ENCODE data around the gene NDUFB10. TPM values are rescaled to one million over a fixed set of nuclear protein-coding genes. Genes with fewer than 3 reads are reported as not detected.

The NDUFB10 gene
- total RNA-seq, 1 experiment from 2014 or later, result 287 TPM

DNA sequence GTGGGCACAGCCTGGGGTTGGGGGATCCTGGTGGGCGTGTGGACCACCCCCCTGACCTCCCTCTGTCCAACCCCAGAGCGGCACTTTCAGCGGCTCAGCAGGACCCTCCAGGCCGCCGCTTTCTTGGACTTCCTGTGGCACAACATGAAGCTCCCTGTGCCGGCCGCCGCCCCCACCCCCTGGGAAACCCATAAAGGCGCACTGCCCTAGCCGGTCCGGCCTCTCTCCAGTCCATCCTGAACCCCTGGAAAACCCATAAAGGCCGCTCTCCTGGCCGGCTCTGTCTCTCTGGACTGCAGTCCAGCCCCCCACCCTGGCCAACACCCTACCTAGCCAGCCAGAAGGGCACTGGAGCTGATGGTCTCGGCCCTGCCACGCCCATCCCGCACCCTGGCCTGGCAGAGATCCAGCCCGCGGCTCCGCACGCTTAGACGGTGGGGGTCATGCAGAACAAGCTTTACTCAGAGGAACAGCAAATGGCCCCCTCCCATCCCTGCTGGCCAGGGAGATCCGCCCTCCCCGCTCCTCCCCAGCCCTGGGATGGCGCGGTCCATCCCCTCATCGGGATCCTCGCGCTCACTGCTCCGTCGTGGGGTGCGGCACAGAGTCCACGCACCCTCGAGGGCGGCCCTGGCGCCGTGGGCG, 19.3 kb downstream of the NDUFB10 start:
- POLR2A ChIA-PET, result interaction anchor here (0.5 to 0.7 kb wide), 2 partner anchors 8 to 9 kb away, joined by 3 read pairs; no protein-coding TSS in a partner anchor
- H3K36me3 ChIP-seq (ENCODE audit: control insufficient read depth, insufficient read depth, low read length), result no peaks in the 10 kb centered on the region; the same call in 1 of the 2 replicates
- CTCF ChIA-PET, result no interaction called here

DNA sequence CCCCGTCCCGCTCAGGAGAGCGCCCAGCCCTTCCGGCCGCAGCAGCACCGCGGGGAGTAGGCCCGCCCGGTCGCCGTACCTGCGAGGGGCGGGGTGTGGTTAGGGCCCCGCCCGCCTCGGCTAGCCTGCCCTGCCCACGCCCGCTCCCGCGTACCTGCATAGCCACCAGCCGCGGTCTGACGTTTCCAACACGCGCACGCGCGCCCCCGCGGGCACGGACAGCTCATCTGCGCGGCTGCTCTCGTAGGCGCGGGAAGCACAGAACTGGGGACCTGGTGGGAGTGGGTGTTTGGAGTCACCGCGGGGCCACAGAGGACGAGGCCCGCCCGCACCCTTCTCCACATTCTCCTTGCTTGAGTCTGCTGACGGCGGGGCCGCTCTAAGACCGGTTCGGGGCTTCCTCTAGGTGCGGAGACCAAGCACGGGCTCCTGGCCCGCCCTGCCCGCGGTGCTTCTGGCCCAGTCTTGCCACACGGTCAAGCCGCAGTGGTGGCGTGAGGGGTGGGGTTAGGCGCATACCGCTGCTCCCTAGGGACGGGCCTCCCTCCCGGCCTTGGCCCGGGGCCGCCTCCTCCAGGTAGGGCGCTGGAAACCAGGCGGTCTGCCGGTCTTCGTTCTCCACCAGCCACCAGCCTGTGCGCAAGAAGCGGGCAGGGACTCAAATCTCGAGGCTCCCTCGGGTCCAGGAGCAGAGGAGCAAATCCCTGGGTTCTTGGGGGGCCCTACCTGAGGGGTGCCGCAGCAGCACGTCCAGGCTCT, 20.1 kb downstream of the NDUFB10 start:
- no peak overlapping the region for H3K27ac ChIP-seq (ENCODE audit: low read length)
- POLR2A ChIA-PET, result interaction anchor here (0.5 kb wide), 1 partner anchor 9 kb away, joined by 3 read pairs; no protein-coding TSS in a partner anchor
- intact Hi-C loops (cut with micrococcal nuclease; ENCODE audit: unreplicated experiment), result no loop called here
- H3K9me3 ChIP-seq (ENCODE audit: control insufficient read depth, insufficient read depth, low read depth, low read length), result no peaks in the 10 kb centered on the region
- ATAC-seq (peak; percentile 24), DNase-seq (ENCODE audit: low read depth, low spot score) (no peak)
- H3K4me3 ChIP-seq (ENCODE audit: low read depth in 2 of 2, low read length in 2 of 2), result peak overlapping the region; percentile 4 to 11; a peak in 2 of 4 replicates
- H3K27me3 ChIP-seq (ENCODE audit: control insufficient read depth, insufficient read depth, low read length), result no peaks in the 10 kb centered on the region
- H3K4me1 ChIP-seq (ENCODE audit: control insufficient read depth, insufficient read depth, low read length), result peaks cover 36% of the 10 kb centered on the region
- in situ Hi-C loops (cut with HindIII; ENCODE audit: low pct_unique_long_range_greater_than_20kb, low sequenced_read_pairs), result no loop called here
- TF ChIP-seq POLR2AphosphoS5 (IDR thresholded peaks at IDR 0.05; ENCODE audit: low read depth, low read length), result peak; percentile 41; the same call in 1 of the 2 replicates
- TF ChIP-seq TCF7L2 (IDR thresholded peaks at IDR 0.05; ENCODE audit: low read depth, low read length), result no peak
- TF ChIP-seq, protein P1, sequence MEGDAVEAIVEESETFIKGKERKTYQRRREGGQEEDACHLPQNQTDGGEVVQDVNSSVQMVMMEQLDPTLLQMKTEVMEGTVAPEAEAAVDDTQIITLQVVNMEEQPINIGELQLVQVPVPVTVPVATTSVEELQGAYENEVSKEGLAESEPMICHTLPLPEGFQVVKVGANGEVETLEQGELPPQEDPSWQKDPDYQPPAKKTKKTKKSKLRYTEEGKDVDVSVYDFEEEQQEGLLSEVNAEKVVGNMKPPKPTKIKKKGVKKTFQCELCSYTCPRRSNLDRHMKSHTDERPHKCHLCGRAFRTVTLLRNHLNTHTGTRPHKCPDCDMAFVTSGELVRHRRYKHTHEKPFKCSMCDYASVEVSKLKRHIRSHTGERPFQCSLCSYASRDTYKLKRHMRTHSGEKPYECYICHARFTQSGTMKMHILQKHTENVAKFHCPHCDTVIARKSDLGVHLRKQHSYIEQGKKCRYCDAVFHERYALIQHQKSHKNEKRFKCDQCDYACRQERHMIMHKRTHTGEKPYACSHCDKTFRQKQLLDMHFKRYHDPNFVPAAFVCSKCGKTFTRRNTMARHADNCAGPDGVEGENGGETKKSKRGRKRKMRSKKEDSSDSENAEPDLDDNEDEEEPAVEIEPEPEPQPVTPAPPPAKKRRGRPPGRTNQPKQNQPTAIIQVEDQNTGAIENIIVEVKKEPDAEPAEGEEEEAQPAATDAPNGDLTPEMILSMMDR (IDR thresholded peaks at IDR 0.05), result no peak
- TF ChIP-seq SIN3A (IDR thresholded peaks at IDR 0.05; ENCODE audit: borderline replicate concordance, insufficient read depth, low read depth, low read length), result no peak
- H3K36me3 ChIP-seq (ENCODE audit: control insufficient read depth, insufficient read depth, low read length), result peaks cover under 1% of the 10 kb centered on the region; the same call in 1 of the 2 replicates
- CTCF ChIA-PET, result no interaction called here
- no TSS peak for BruUV-seq (replicated peaks)

More for the DNA sequence above, 19.3 kb downstream of the NDUFB10 start:
- H3K4me1 ChIP-seq (ENCODE audit: control insufficient read depth, insufficient read depth, low read length), result peaks cover 36% of the 10 kb centered on the region
- in situ Hi-C loops (cut with HindIII; ENCODE audit: low pct_unique_long_range_greater_than_20kb, low sequenced_read_pairs) (no loop called here), intact Hi-C loops (cut with micrococcal nuclease; ENCODE audit: unreplicated experiment) (no loop called here)
- no peak overlapping the region for H3K27ac ChIP-seq (ENCODE audit: low read length)
- TF ChIP-seq, protein P2, sequence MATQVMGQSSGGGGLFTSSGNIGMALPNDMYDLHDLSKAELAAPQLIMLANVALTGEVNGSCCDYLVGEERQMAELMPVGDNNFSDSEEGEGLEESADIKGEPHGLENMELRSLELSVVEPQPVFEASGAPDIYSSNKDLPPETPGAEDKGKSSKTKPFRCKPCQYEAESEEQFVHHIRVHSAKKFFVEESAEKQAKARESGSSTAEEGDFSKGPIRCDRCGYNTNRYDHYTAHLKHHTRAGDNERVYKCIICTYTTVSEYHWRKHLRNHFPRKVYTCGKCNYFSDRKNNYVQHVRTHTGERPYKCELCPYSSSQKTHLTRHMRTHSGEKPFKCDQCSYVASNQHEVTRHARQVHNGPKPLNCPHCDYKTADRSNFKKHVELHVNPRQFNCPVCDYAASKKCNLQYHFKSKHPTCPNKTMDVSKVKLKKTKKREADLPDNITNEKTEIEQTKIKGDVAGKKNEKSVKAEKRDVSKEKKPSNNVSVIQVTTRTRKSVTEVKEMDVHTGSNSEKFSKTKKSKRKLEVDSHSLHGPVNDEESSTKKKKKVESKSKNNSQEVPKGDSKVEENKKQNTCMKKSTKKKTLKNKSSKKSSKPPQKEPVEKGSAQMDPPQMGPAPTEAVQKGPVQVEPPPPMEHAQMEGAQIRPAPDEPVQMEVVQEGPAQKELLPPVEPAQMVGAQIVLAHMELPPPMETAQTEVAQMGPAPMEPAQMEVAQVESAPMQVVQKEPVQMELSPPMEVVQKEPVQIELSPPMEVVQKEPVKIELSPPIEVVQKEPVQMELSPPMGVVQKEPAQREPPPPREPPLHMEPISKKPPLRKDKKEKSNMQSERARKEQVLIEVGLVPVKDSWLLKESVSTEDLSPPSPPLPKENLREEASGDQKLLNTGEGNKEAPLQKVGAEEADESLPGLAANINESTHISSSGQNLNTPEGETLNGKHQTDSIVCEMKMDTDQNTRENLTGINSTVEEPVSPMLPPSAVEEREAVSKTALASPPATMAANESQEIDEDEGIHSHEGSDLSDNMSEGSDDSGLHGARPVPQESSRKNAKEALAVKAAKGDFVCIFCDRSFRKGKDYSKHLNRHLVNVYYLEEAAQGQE (IDR thresholded peaks at IDR 0.05; ENCODE audit: insufficient read depth in 1 of 2, low read depth in 2 of 2, low read length in 1 of 2), result no peak
- TF ChIP-seq SIN3A (IDR thresholded peaks at IDR 0.05; ENCODE audit: borderline replicate concordance, insufficient read depth, low read depth, low read length) (no peak), POLR2AphosphoS5 (IDR thresholded peaks at IDR 0.05; ENCODE audit: low read depth, low read length) (no peak), TCF7L2 (IDR thresholded peaks at IDR 0.05; ENCODE audit: low read depth, low read length) (no peak)
- TF ChIP-seq, protein P1 (IDR thresholded peaks at IDR 0.05), result no peak
- no peaks in the 10 kb centered on the region for H3K9me3 ChIP-seq (ENCODE audit: control insufficient read depth, insufficient read depth, low read depth, low read length)
- BruUV-seq (replicated peaks), result no TSS peak
- H3K27me3 ChIP-seq (ENCODE audit: control insufficient read depth, insufficient read depth, low read length), result no peaks in the 10 kb centered on the region
- H3K4me3 ChIP-seq (ENCODE audit: low read depth in 2 of 2, low read length in 2 of 2), result no peak overlapping the region
- ATAC-seq (no peak), DNase-seq (ENCODE audit: low read depth, low spot score) (no peak)
